WTC11 (cell line): ENCODE measurements around the gene STRADA. TPM values are rescaled to one million over a fixed set of nuclear protein-coding genes. Genes with fewer than 3 reads are reported as not detected.

Source experiments
- ATAC-seq: fragments of 200-7000 bp; cut with Tn5 transposase; 2 replicates; pipeline ENCODE4 v1.10.0; 2021; ENCODE audit warnings: mild to moderate bottlenecking, moderate library complexity
- CTCF ChIA-PET: fragments of 300-600 bp; sonication (Branson Sonifier 250); formaldehyde crosslinking; loops from one replicate; lab custom pipeline; 2021; ENCODE audit warnings: antibody characterized with exemption; lab: Charles Lee
- POLR2A ChIA-PET: fragments of 350-600 bp; sonication (Branson Sonifier 250); formaldehyde crosslinking; loops from one replicate; lab custom pipeline; 2021; ENCODE audit warnings: antibody characterized with exemption; lab: Charles Lee
- DNase-seq: peaks from one replicate; pipeline ENCODE4 v3.0.0; 2021; ENCODE audit warnings: low spot score
- H3K27ac Mint-ChIP-seq: 2 replicates; pipeline ENCODE4 v1.8.0; 2021; ENCODE audit warnings: mixed read lengths
- H3K27me3 Mint-ChIP-seq: 2 replicates; pipeline ENCODE4 v1.8.0; 2021; ENCODE audit warnings: low read depth, mild to moderate bottlenecking, moderate library complexity, mixed read lengths
- H3K36me3 Mint-ChIP-seq: 2 replicates; pipeline ENCODE4 v1.8.0; 2021; ENCODE audit warnings: mixed read lengths
- H3K4me1 Mint-ChIP-seq: 2 replicates; pipeline ENCODE4 v1.8.0; 2022; ENCODE audit warnings: mixed read lengths
- H3K4me3 Mint-ChIP-seq: 2 replicates; pipeline ENCODE4 v1.8.0; 2021; ENCODE audit warnings: mild to moderate bottlenecking, moderate library complexity, mixed read lengths
- H3K9me3 Mint-ChIP-seq: 2 replicates; pipeline ENCODE4 v1.8.0; 2021; ENCODE audit warnings: mixed read lengths
- CREB1 ChIP-seq: sonication (generic); formaldehyde crosslinking; IDR thresholded peaks from 2 replicates; pipeline ENCODE4 v1.8.0; 2023; ENCODE audit warnings: mild to moderate bottlenecking, missing genetic modification reagents
- ESRRA ChIP-seq: sonication (generic); formaldehyde crosslinking; IDR thresholded peaks from 2 replicates; pipeline ENCODE4 v1.8.1; 2022; ENCODE audit warnings: mild to moderate bottlenecking, missing genetic modification reagents, borderline replicate concordance
- FOXP1 ChIP-seq: sonication (generic); formaldehyde crosslinking; IDR thresholded peaks from 2 replicates; pipeline ENCODE4 v1.8.0; 2022; ENCODE audit warnings: missing genetic modification reagents, mild to moderate bottlenecking, moderate library complexity, borderline replicate concordance
- GTF2I ChIP-seq: fragments of 250-450 bp; sonication (Bioruptor Pico); conservative IDR thresholded peaks from 2 replicates; pipeline ENCODE4 v1.4.0; 2021; ENCODE audit warnings: mild to moderate bottlenecking
- HMGA2 ChIP-seq: fragments of 250-450 bp; sonication (Bioruptor Pico); IDR thresholded peaks from 2 replicates; pipeline ENCODE4 v1.4.0; 2021; ENCODE audit warnings: mild to moderate bottlenecking, moderate library complexity
- IRF2 ChIP-seq: sonication (generic); formaldehyde crosslinking; IDR thresholded peaks from 2 replicates; pipeline ENCODE4 v1.8.0; 2022; ENCODE audit warnings: low read depth, missing genetic modification reagents, borderline replicate concordance
- KAT7 ChIP-seq: sonication (generic); formaldehyde crosslinking; IDR thresholded peaks from 2 replicates; pipeline ENCODE4 v1.8.1; 2023; ENCODE audit warnings: missing genetic modification reagents, mild to moderate bottlenecking, borderline replicate concordance
- MYBL2 ChIP-seq: sonication (generic); formaldehyde crosslinking; IDR thresholded peaks from 2 replicates; pipeline ENCODE4 v1.8.1; 2023; ENCODE audit warnings: mild to moderate bottlenecking, moderate library complexity, missing genetic modification reagents
- NFYB ChIP-seq: sonication (generic); formaldehyde crosslinking; conservative IDR thresholded peaks from 2 replicates; pipeline ENCODE4 v1.8.0; 2022; ENCODE audit warnings: low read depth, missing genetic modification reagents
- RELA ChIP-seq: sonication (generic); formaldehyde crosslinking; IDR thresholded peaks from 2 replicates; pipeline ENCODE4 v1.8.1; 2022; ENCODE audit warnings: missing genetic modification reagents, mild to moderate bottlenecking, borderline replicate concordance
- SMAD3 ChIP-seq: sonication (generic); formaldehyde crosslinking; IDR thresholded peaks from 2 replicates; pipeline ENCODE4 v1.8.0; 2022; ENCODE audit warnings: missing genetic modification reagents, mild to moderate bottlenecking, borderline replicate concordance
- SMAD4 ChIP-seq: sonication (generic); formaldehyde crosslinking; IDR thresholded peaks from 2 replicates; pipeline ENCODE4 v1.8.0; 2022; ENCODE audit warnings: mild to moderate bottlenecking, missing genetic modification reagents
- USF1 ChIP-seq: sonication (generic); formaldehyde crosslinking; IDR thresholded peaks from 2 replicates; pipeline ENCODE4 v1.8.0; 2022; ENCODE audit warnings: mild to moderate bottlenecking, missing genetic modification reagents
- ZNF138 ChIP-seq: sonication (generic); formaldehyde crosslinking; conservative IDR thresholded peaks from 2 replicates; pipeline ENCODE4 v1.8.1; 2022; ENCODE audit warnings: mild to moderate bottlenecking, moderate library complexity, missing genetic modification reagents
- ZNF232 ChIP-seq: sonication (generic); formaldehyde crosslinking; IDR thresholded peaks from 2 replicates; pipeline ENCODE4 v1.8.0; 2022; ENCODE audit warnings: mild to moderate bottlenecking, missing genetic modification reagents
- ZNF263 ChIP-seq: sonication (generic); formaldehyde crosslinking; IDR thresholded peaks from 2 replicates; pipeline ENCODE4 v1.8.1; 2022; ENCODE audit warnings: low read depth, mild to moderate bottlenecking, moderate library complexity, missing genetic modification reagents
- ZNF281 ChIP-seq: sonication (generic); formaldehyde crosslinking; IDR thresholded peaks from 2 replicates; pipeline ENCODE4 v1.8.0; 2023; ENCODE audit warnings: mild to moderate bottlenecking, missing genetic modification reagents
- total RNA-seq: library from RNA; stranded (reverse); gene quantifications from 3 replicates; pipeline ENCODE4 v1.2.3, GENCODE V29; 2021
- TF ChIP-seq, protein P1 (sequence below): sonication (generic); formaldehyde crosslinking; IDR thresholded peaks from 2 replicates; pipeline ENCODE4 v1.8.1; 2022; ENCODE audit warnings: mild to moderate bottlenecking, missing genetic modification reagents, moderate library complexity, borderline replicate concordance
- TF ChIP-seq, protein P2 (sequence below): fragments of 200-600 bp; IDR thresholded peaks from 2 replicates; pipeline ENCODE4 v1.8.0; 2022; ENCODE audit warnings: antibody characterized with exemption

The STRADA gene
- total RNA-seq, 1 experiment from 2014 or later: 36.6 TPM

- ChIA-PET POLR2A (interaction anchor here (1.0 to 1.6 kb wide), 10 partner anchors 9 to 153 kb away, joined by 3 to 12 read pairs (median 4); partner anchors contain the start of genes FTSJ3, LIMD2, MAP3K3 and PSMC5), CTCF (interaction anchor here (0.9 to 1.7 kb wide), 7 partner anchors 43 to 172 kb away, joined by 3 to 8 read pairs (median 4); no protein-coding TSS in a partner anchor)
- DNase-seq (peak; percentile 91), ATAC-seq (no peak; the same call in 1 of the 2 replicates)
- peaks cover 20% of the 10 kb centered on the region for H3K36me3 Mint-ChIP-seq
- H3K27ac Mint-ChIP-seq: peak within 1 kb of the TSS; percentile 100
- TF ChIP-seq, protein P1, sequence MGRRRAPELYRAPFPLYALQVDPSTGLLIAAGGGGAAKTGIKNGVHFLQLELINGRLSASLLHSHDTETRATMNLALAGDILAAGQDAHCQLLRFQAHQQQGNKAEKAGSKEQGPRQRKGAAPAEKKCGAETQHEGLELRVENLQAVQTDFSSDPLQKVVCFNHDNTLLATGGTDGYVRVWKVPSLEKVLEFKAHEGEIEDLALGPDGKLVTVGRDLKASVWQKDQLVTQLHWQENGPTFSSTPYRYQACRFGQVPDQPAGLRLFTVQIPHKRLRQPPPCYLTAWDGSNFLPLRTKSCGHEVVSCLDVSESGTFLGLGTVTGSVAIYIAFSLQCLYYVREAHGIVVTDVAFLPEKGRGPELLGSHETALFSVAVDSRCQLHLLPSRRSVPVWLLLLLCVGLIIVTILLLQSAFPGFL: 0 out of 2 replicates have a peak, but pooled peaks have one; percentile 50
- TF ChIP-seq MYBL2 (0 out of 2 replicates have a peak, but pooled peaks have one; percentile 30), KAT7 (CRISPR knock-in tag) (peak; percentile 88; the same call in 1 of the 2 replicates), RELA (CRISPR knock-in tag) (peak; percentile 69; the same call in 1 of the 2 replicates), FOXP1 (peak; percentile 75), ZNF281 (CRISPR knock-in tag) (peak; percentile 86), GTF2I (no peak), USF1 (no peak), CREB1 (peak; percentile 53; the same call in 1 of the 2 replicates), NFYB (CRISPR knock-in tag) (peak; percentile 26; the same call in 1 of the 2 replicates), SMAD3 (CRISPR knock-in tag) (0 out of 2 replicates have a peak, but pooled peaks have one; percentile 27)
- TF ChIP-seq, protein P2, sequence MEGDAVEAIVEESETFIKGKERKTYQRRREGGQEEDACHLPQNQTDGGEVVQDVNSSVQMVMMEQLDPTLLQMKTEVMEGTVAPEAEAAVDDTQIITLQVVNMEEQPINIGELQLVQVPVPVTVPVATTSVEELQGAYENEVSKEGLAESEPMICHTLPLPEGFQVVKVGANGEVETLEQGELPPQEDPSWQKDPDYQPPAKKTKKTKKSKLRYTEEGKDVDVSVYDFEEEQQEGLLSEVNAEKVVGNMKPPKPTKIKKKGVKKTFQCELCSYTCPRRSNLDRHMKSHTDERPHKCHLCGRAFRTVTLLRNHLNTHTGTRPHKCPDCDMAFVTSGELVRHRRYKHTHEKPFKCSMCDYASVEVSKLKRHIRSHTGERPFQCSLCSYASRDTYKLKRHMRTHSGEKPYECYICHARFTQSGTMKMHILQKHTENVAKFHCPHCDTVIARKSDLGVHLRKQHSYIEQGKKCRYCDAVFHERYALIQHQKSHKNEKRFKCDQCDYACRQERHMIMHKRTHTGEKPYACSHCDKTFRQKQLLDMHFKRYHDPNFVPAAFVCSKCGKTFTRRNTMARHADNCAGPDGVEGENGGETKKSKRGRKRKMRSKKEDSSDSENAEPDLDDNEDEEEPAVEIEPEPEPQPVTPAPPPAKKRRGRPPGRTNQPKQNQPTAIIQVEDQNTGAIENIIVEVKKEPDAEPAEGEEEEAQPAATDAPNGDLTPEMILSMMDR: no peak
- H3K9me3 Mint-ChIP-seq: no peaks in the 10 kb centered on the region
- H3K27me3 Mint-ChIP-seq: no peaks in the 10 kb centered on the region
- H3K4me3 Mint-ChIP-seq: peak within 1 kb of the TSS; percentile 97
- H3K4me1 Mint-ChIP-seq: peaks cover 19% of the 10 kb centered on the region
These were observed 32.8 kb upstream of the STRADA start, which contains the start of gene DDX42 for GRCh38 chr17:63774141-63774968. Gene DDX42, plus strand, starts transcription at chr17:63774170. Its CDS starts 12,880 bp downstream, at chr17:63787050.

GRCh38 chr17:63773272-63774140 is 31.9 kb upstream of the STRADA start, which contains the start of gene CCDC47:
Gene CCDC47, minus strand, starts transcription at chr17:63773597. Its CDS starts 7,422 bp downstream, at chr17:63766175.
- Mint-ChIP-seq H3K36me3 (peaks cover 17% of the 10 kb centered on the region; the same call in 1 of the 2 replicates), H3K27me3 (no peaks in the 10 kb centered on the region), H3K4me1 (peaks cover 19% of the 10 kb centered on the region), H3K27ac (peak within 1 kb of the TSS; percentile 100), H3K9me3 (no peaks in the 10 kb centered on the region), H3K4me3 (peak within 1 kb of the TSS; percentile 97)
- CTCF ChIA-PET: interaction anchor here (0.7 to 1.7 kb wide), 8 partner anchors 33 to 255 kb away, joined by 3 to 8 read pairs (median 4); no protein-coding TSS in a partner anchor
- peak; percentile 98 for DNase-seq
- ATAC-seq: peak; percentile 95
- POLR2A ChIA-PET: interaction anchor here (1.0 to 1.6 kb wide), 11 partner anchors 9 to 152 kb away, joined by 3 to 12 read pairs (median 4); partner anchors contain the start of genes FTSJ3, LIMD2, MAP3K3 and PSMC5
- TF ChIP-seq HMGA2 (CRISPR knock-in tag): no peak
- TF ChIP-seq, protein P2: no peak
- no peak for TF ChIP-seq SMAD4 (CRISPR knock-in tag)
- TF ChIP-seq IRF2 (CRISPR knock-in tag): no peak
- TF ChIP-seq KAT7 (CRISPR knock-in tag): 0 out of 2 replicates have a peak, but pooled peaks have one; percentile 34
- no peak for TF ChIP-seq ZNF138
- no peak for TF ChIP-seq ZNF263
- TF ChIP-seq ZNF232 (CRISPR knock-in tag): 0 out of 2 replicates have a peak, but pooled peaks have one; percentile 80
- no peak for TF ChIP-seq ESRRA (CRISPR knock-in tag)
